Skeletal muscle satellite cell (primary cell): ENCODE results near the gene TMOD2.

Experiments
- H3K27me3 ChIP-seq: 2 replicates; pipeline ENCODE4 v1.7.0; 2013; ENCODE audit warnings: low read length; ENCODE audit not compliant: control insufficient read depth, insufficient read depth
- H3K36me3 ChIP-seq: 2 replicates; pipeline ENCODE4 v1.7.0; 2013; ENCODE audit warnings: mild to moderate bottlenecking, control low read depth, low read length; ENCODE audit not compliant: insufficient read depth
- H3K4me1 ChIP-seq: 2 replicates; pipeline ENCODE4 v1.7.0; 2013; ENCODE audit warnings: low read length; ENCODE audit not compliant: control insufficient read depth, insufficient read depth
- H3K4me2 ChIP-seq: 2 replicates; pipeline ENCODE4 v1.7.0; 2013; ENCODE audit warnings: mild to moderate bottlenecking, low read length
- H3K4me3 ChIP-seq: 2 replicates; pipeline ENCODE4 v1.7.0; 2013; ENCODE audit warnings: low read length
- H3K9ac ChIP-seq: 2 replicates; pipeline ENCODE4 v1.7.0; 2013; ENCODE audit warnings: mild to moderate bottlenecking, low read depth, low read length, moderate library complexity
- H3K9me3 ChIP-seq: replicated peaks from 2 replicates; pipeline ENCODE4 v1.7.0; 2013; ENCODE audit warnings: mild to moderate bottlenecking, control low read depth, low read length

Gene TMOD2

GRCh38 chr15:51833772-51834171 lies 82.4 kb downstream of the TMOD2 start:
- no peak overlapping the region for H3K4me3 ChIP-seq
- H3K36me3 ChIP-seq: no peaks in the 10 kb centered on the region
- peaks cover 51% of the 10 kb centered on the region for H3K4me1 ChIP-seq
- H3K4me2 ChIP-seq: peak overlapping the region; percentile 53
- no peaks in the 10 kb centered on the region for H3K9me3 ChIP-seq
- no peaks in the 10 kb centered on the region for H3K27me3 ChIP-seq
- H3K9ac ChIP-seq: no peak overlapping the region

- no peaks in the 10 kb centered on the region for H3K27me3 ChIP-seq
- H3K36me3 ChIP-seq: no peaks in the 10 kb centered on the region
- H3K9me3 ChIP-seq: no peaks in the 10 kb centered on the region
- H3K4me3 ChIP-seq: no peak overlapping the region
- H3K9ac ChIP-seq: no peak overlapping the region
- peaks cover 39% of the 10 kb centered on the region for H3K4me1 ChIP-seq
- no peak overlapping the region for H3K4me2 ChIP-seq
Measured at GRCh38 chr15:51837792-51838251, 86.4 kb downstream of the TMOD2 start.

- no peak overlapping the region for H3K4me3 ChIP-seq
- no peak overlapping the region for H3K9ac ChIP-seq
Measured at GRCh38 chr15:51838270-51838669, 86.9 kb downstream of the TMOD2 start.

GRCh38 chr15:51840692-51841091 lies 89.3 kb downstream of the TMOD2 start:
- Histone ChIP-seq H3K27me3 (no peaks in the 10 kb centered on the region), H3K9me3 (no peaks in the 10 kb centered on the region), H3K4me1 (peaks cover 53% of the 10 kb centered on the region), H3K4me2 (no peak overlapping the region), H3K4me3 (no peak overlapping the region), H3K36me3 (no peaks in the 10 kb centered on the region), H3K9ac (no peak overlapping the region)

More at GRCh38 chr15:51838270-51838669, 86.9 kb downstream of the TMOD2 start:
- H3K4me2 ChIP-seq: no peak overlapping the region
- no peaks in the 10 kb centered on the region for H3K9me3 ChIP-seq
- peaks cover 43% of the 10 kb centered on the region for H3K4me1 ChIP-seq
- no peaks in the 10 kb centered on the region for H3K27me3 ChIP-seq
- H3K36me3 ChIP-seq: no peaks in the 10 kb centered on the region

GRCh38 chr15:51841406-51842040 lies 90.1 kb downstream of the TMOD2 start:
- H3K27me3 ChIP-seq: no peaks in the 10 kb centered on the region
- H3K4me2 ChIP-seq: no peak overlapping the region
- H3K4me1 ChIP-seq: peaks cover 61% of the 10 kb centered on the region
- no peaks in the 10 kb centered on the region for H3K9me3 ChIP-seq
- no peaks in the 10 kb centered on the region for H3K36me3 ChIP-seq
- no peak overlapping the region for H3K4me3 ChIP-seq
- H3K9ac ChIP-seq: no peak overlapping the region

GRCh38 chr15:51842265-51842664 lies 90.9 kb downstream of the TMOD2 start:
- Histone ChIP-seq H3K4me2 (no peak overlapping the region), H3K4me1 (peaks cover 65% of the 10 kb centered on the region), H3K9ac (no peak overlapping the region), H3K27me3 (no peaks in the 10 kb centered on the region), H3K4me3 (no peak overlapping the region), H3K9me3 (no peaks in the 10 kb centered on the region), H3K36me3 (no peaks in the 10 kb centered on the region)

- no peak overlapping the region for H3K4me3 ChIP-seq
- H3K4me1 ChIP-seq: peaks cover 64% of the 10 kb centered on the region
- H3K9ac ChIP-seq: no peak overlapping the region
- H3K36me3 ChIP-seq: no peaks in the 10 kb centered on the region
- H3K27me3 ChIP-seq: no peaks in the 10 kb centered on the region
- no peaks in the 10 kb centered on the region for H3K9me3 ChIP-seq
- peak overlapping the region; percentile 35 for H3K4me2 ChIP-seq
Measured at GRCh38 chr15:51842852-51843737, 91.7 kb downstream of the TMOD2 start.

- H3K9me3 ChIP-seq: no peaks in the 10 kb centered on the region
- H3K4me3 ChIP-seq: no peak overlapping the region
- H3K27me3 ChIP-seq: no peaks in the 10 kb centered on the region
- H3K4me2 ChIP-seq: peak overlapping the region; percentile 67
- no peaks in the 10 kb centered on the region for H3K36me3 ChIP-seq
- H3K9ac ChIP-seq: peak overlapping the region; percentile 8
- H3K4me1 ChIP-seq: peaks cover 61% of the 10 kb centered on the region
Measured at GRCh38 chr15:51844747-51845426, 93.5 kb downstream of the TMOD2 start.

- H3K4me2 ChIP-seq: peak overlapping the region; percentile 67
- H3K4me1 ChIP-seq: peaks cover 61% of the 10 kb centered on the region
- no peak overlapping the region for H3K4me3 ChIP-seq
- H3K27me3 ChIP-seq: no peaks in the 10 kb centered on the region
- no peaks in the 10 kb centered on the region for H3K9me3 ChIP-seq
- peak overlapping the region; percentile 46 for H3K9ac ChIP-seq
- H3K36me3 ChIP-seq: no peaks in the 10 kb centered on the region
Measured at GRCh38 chr15:51846066-51846462, 94.7 kb downstream of the TMOD2 start.

GRCh38 chr15:51846463-51847230 lies 95.2 kb downstream of the TMOD2 start:
- H3K9me3 ChIP-seq: no peaks in the 10 kb centered on the region
- peak overlapping the region; percentile 52 for H3K4me3 ChIP-seq
- H3K9ac ChIP-seq: peak overlapping the region; percentile 46
- no peaks in the 10 kb centered on the region for H3K27me3 ChIP-seq
- H3K4me1 ChIP-seq: peaks cover 58% of the 10 kb centered on the region
- H3K36me3 ChIP-seq: no peaks in the 10 kb centered on the region
- peak overlapping the region; percentile 67 for H3K4me2 ChIP-seq

- Histone ChIP-seq H3K9me3 (no peaks in the 10 kb centered on the region), H3K9ac (no peak overlapping the region), H3K4me3 (no peak overlapping the region), H3K4me2 (no peak overlapping the region), H3K4me1 (peaks cover 40% of the 10 kb centered on the region), H3K36me3 (no peaks in the 10 kb centered on the region), H3K27me3 (no peaks in the 10 kb centered on the region)
Measured at GRCh38 chr15:51848811-51849210, 97.4 kb downstream of the TMOD2 start.
